GM12878 (cell line): ENCODE data around the gene PI4KB. TPM values are rescaled to one million over a fixed set of nuclear protein-coding genes. Genes with fewer than 3 reads are reported as not detected.

Source experiments
- ATAC-seq: fragments of 200-7000 bp; cut with Tn5 transposase; 3 replicates; pipeline ENCODE4 v1.9.1; 2020; ENCODE audit warnings: mild to moderate bottlenecking, moderate library complexity
- BruUV-seq: library from RNA; stranded (reverse); fragments of 400-500 nt; replicated peaks from 2 replicates; lab custom pipeline; 2021; lab: Mats Ljungman, UMichigan
- CTCF ChIA-PET: fragments of 300-600 bp; sonication (Branson Sonifier 250); formaldehyde crosslinking; extraction: SDS; loops from one replicate; lab custom pipeline; 2021; ENCODE audit warnings: inconsistent platforms; lab: Yijun Ruan, JAX
- POLR2A ChIA-PET: fragments of 350-600 bp; formaldehyde crosslinking; extraction: SDS; loops from one replicate; lab custom pipeline; 2021; ENCODE audit warnings: inconsistent platforms; lab: Charles Lee
- RAD21 ChIA-PET: fragments of 300-600 bp; sonication (Branson Sonifier 250); formaldehyde crosslinking; loops from one replicate; lab custom pipeline; 2023; ENCODE audit warnings: antibody characterized with exemption; ENCODE audit not compliant: unreplicated experiment; lab: Charles Lee
- SMC1A ChIA-PET: fragments of 300-600 bp; sonication (Branson Sonifier 250); formaldehyde crosslinking; loops from one replicate; lab custom pipeline; 2023; ENCODE audit not compliant: unreplicated experiment, uncharacterized antibody; lab: Charles Lee
- DNase-seq: peaks from one replicate; pipeline ENCODE4 v3.0.0-alpha.2; 2011; ENCODE audit warnings: low read depth, low spot score
- FAIRE-seq: peaks from 3 replicates; lab custom pipeline; 2011; peaks lifted over from hg19 to GRCh38; lab: Jason Lieb, UNC
- H2AFZ ChIP-seq: 2 replicates; pipeline ENCODE4 v1.6.0; 2011; ENCODE audit warnings: low read depth, low read length, control low read depth; ENCODE audit not compliant: control insufficient read depth
- H3K27ac ChIP-seq: 2 replicates; pipeline ENCODE4 v1.5.1; 2011; ENCODE audit warnings: control low read depth; ENCODE audit not compliant: control insufficient read depth, insufficient read depth
- H3K27me3 ChIP-seq, 2 experiments: replicated peaks in 1 of 2; 2 replicates each; pipeline versions ENCODE4 v1.6.0 to v1.6.1; 2011; ENCODE audit warnings: low read length in 1 of 2; ENCODE audit not compliant: control insufficient read depth in 2 of 2, insufficient read depth in 2 of 2
- H3K36me3 ChIP-seq, 2 experiments: 2 replicates each; pipeline ENCODE4 v1.5.1; 2011; ENCODE audit warnings: low read length in 1 of 2; ENCODE audit not compliant: control insufficient read depth in 2 of 2, insufficient read depth in 2 of 2
- H3K4me1 ChIP-seq: 2 replicates; pipeline ENCODE4 v1.6.1; 2011; ENCODE audit warnings: mild to moderate bottlenecking, low read length, moderate library complexity, mixed read lengths; ENCODE audit not compliant: control insufficient read depth, insufficient read depth
- H3K4me2 ChIP-seq: 2 replicates; pipeline ENCODE4 v1.6.0; 2011; ENCODE audit warnings: control low read depth; ENCODE audit not compliant: control insufficient read depth, insufficient read depth
- H3K4me3 ChIP-seq: fragments of 200-600 bp; sonication (generic); 2 replicates; pipeline ENCODE4 v1.5.1; 2016
- H3K79me2 ChIP-seq: 2 replicates; pipeline ENCODE4 v1.6.0; 2011; ENCODE audit warnings: low read length; ENCODE audit not compliant: control insufficient read depth, insufficient read depth
- H3K9ac ChIP-seq: 2 replicates; pipeline ENCODE4 v1.8.0; 2011; ENCODE audit warnings: low read length, control low read depth, mixed read lengths; ENCODE audit not compliant: control insufficient read depth, insufficient read depth
- H3K9me3 ChIP-seq: replicated peaks from 3 replicates; pipeline ENCODE4 v1.5.1; 2011; ENCODE audit warnings: mild to moderate bottlenecking, low read length; ENCODE audit not compliant: control insufficient read depth, insufficient read depth
- H4K20me1 ChIP-seq: 2 replicates; pipeline ENCODE4 v1.6.0; 2011; ENCODE audit not compliant: control insufficient read depth, insufficient read depth
- EGR1 ChIP-seq, 2 experiments: IDR thresholded peaks; 1 replicate in 1 of 2; 2 replicates in 1 of 2; pipeline ENCODE4 v1.6.1; 2011 to 2012; ENCODE audit warnings: low read depth in 2 of 2, low read length in 2 of 2, borderline replicate concordance in 1 of 2, mild to moderate bottlenecking in 1 of 2, moderate library complexity in 1 of 2
- JUNB ChIP-seq: IDR thresholded peaks from 2 replicates; pipeline ENCODE4 v1.6.1; 2016; ENCODE audit warnings: antibody characterized with exemption, mild to moderate bottlenecking
- JUND ChIP-seq: IDR thresholded peaks from 2 replicates; pipeline ENCODE4 v1.6.1; 2012; ENCODE audit warnings: low read depth, mild to moderate bottlenecking, low read length, improper control_type of control experiment, moderate library complexity
- NR2C1 ChIP-seq: fragments of 450-650 bp; IDR thresholded peaks from 2 replicates; pipeline ENCODE4 v1.6.1; 2017; ENCODE audit warnings: antibody characterized with exemption, mild to moderate bottlenecking, moderate library complexity
- NRF1 ChIP-seq: conservative IDR thresholded peaks from 2 replicates; pipeline ENCODE4 v1.6.1; 2011; ENCODE audit warnings: mild to moderate bottlenecking, low read depth, low read length, improper control_type of control experiment
- PAX5 ChIP-seq: IDR thresholded peaks from 2 replicates; pipeline ENCODE4 v1.6.1; 2011; ENCODE audit warnings: low read depth, low read length, borderline replicate concordance
- PAX8 ChIP-seq: fragments of 450-650 bp; IDR thresholded peaks from 2 replicates; pipeline ENCODE4 v1.6.1; 2017; ENCODE audit warnings: mild to moderate bottlenecking, moderate library complexity
- POLR2A ChIP-seq: IDR thresholded peaks from 2 replicates; pipeline ENCODE4 v1.6.1; 2011; ENCODE audit warnings: low read depth, mild to moderate bottlenecking, low read length
- POLR2AphosphoS2 ChIP-seq: IDR thresholded peaks from 2 replicates; pipeline ENCODE4 v1.6.1; 2011; ENCODE audit warnings: low read depth, mild to moderate bottlenecking, low read length, improper control_type of control experiment, moderate library complexity
- SIN3A ChIP-seq: IDR thresholded peaks from 2 replicates; pipeline ENCODE4 v1.6.1; 2012; ENCODE audit warnings: low read depth, low read length, improper control_type of control experiment
- SUPT20H ChIP-seq: IDR thresholded peaks from 2 replicates; pipeline ENCODE4 v1.6.1; 2011; ENCODE audit warnings: low read depth, mild to moderate bottlenecking, low read length, moderate library complexity, borderline replicate concordance; ENCODE audit not compliant: control insufficient read depth
- WGBS: methylation state at CpG from one replicate; pipeline ENCODE4 v1.1.6; 2016; ENCODE audit warnings: low lambda C conversion rate; ENCODE audit not compliant: insufficient replicate concordance, insufficient coverage; ENCODE audit errors: missing lambda C conversion rate; 5-methylcytosine and 5-hydroxymethylcytosine counted together
- in situ Hi-C: fragments of 300-500 bp; cut with MboI; formaldehyde crosslinking; loops from 9 replicates; pipeline ENCODE4 v1.14.3; 2018; ENCODE audit warnings: mixed read lengths
- intact Hi-C: fragments of 100-400 bp; cut with micrococcal nuclease; formaldehyde crosslinking; loops from one replicate; pipeline ENCODE4 v1.14.2; 2022; ENCODE audit not compliant: unreplicated experiment
- polyA plus RNA-seq, 11 experiments: library from polyadenylated mRNA; depleted of rRNA in 4 of 11; unstranded in 6 of 11; stranded (reverse) in 5 of 11; fragments of >200 nt; fragmentation: Nextera tagmentation in 4 of 11; fragmentation: Illumina TruSeq in 1 of 11; extraction: Ambion mirVana in 4 of 11; extraction: Trizol in 1 of 11; gene quantifications; 1 replicate in 1 of 11; 2 replicates in 10 of 11; pipeline versions ENCODE4 v1.2.1 to v1.2.3, GENCODE V29; 2011 to 2016; ENCODE audit warnings: inconsistent platforms in 2 of 11, missing spikeins in 2 of 11, low read depth in 1 of 11
- total RNA-seq, 4 experiments: library from RNA; depleted of rRNA in 3 of 4; stranded (reverse); fragments of >200 nt in 3 of 4; fragmentation: Illumina TruSeq in 1 of 4; extraction: Trizol in 1 of 4; gene quantifications; 2 replicates each; pipeline versions ENCODE4 v1.2.1 to v1.2.3, GENCODE V29; 2013 to 2021
- TF ChIP-seq, protein P1 (sequence below): IDR thresholded peaks from 2 replicates; pipeline ENCODE4 v1.6.1; 2011; ENCODE audit warnings: mild to moderate bottlenecking, low read depth, low read length, moderate library complexity; ENCODE audit not compliant: insufficient replicate concordance
- TF ChIP-seq, protein P2 (sequence below): fragments of 450-650 bp; IDR thresholded peaks from 2 replicates; pipeline ENCODE4 v1.6.1; 2017; ENCODE audit warnings: mild to moderate bottlenecking, low read depth, inconsistent platforms; ENCODE audit not compliant: poor library complexity, severe bottlenecking
- TF ChIP-seq, protein P3 (sequence below): IDR thresholded peaks from 2 replicates; pipeline ENCODE4 v1.6.1; 2012; ENCODE audit warnings: low read length, inconsistent platforms

The PI4KB gene
- total and polyA plus RNA-seq, 10 of the 15 experiments (the other 5 are each of a cell fraction or from before 2014, with no cell fraction given), result 3.3 to 88.3 (median 51.7) TPM

DNA sequence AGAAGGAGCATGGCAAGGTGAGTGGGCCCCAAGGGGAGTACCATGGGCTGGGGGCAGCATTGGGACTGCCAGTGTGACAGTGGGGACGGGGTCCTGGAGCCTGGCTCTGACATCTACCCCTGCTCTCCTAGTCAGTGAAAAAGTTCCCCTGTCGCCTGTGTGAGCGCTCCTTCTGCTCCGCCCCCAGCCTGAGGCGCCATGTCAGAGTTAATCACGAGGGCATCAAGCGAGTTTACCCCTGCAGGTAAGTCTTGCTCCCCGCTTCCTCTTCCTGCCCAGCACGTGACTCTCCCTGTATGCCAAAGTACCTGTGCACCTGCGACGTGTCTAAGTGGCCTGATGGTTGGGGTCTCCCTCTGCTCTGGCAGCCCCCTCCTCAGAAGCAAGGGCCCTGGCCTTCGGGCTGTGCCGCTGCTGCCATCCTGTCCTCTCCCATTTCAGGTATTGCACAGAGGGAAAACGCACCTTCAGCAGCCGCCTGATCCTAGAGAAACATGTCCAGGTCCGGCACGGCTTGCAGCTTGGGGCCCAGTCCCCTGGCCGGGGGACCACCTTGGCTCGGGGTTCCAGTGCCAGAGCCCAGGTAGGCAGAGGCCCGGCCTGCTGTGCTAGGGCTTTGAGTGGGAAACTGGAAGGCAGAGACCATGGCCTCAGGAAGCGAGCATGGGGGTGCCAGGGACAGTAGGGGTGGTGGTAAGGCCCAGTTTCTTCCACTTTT is 37.1 kb downstream of the PI4KB start (continued):
- TF ChIP-seq JUND (no peak), POLR2A (peak; percentile 6; the same call in 1 of the 2 replicates), SUPT20H (no peak), PAX5 (no peak), SIN3A (no peak)

DNA sequence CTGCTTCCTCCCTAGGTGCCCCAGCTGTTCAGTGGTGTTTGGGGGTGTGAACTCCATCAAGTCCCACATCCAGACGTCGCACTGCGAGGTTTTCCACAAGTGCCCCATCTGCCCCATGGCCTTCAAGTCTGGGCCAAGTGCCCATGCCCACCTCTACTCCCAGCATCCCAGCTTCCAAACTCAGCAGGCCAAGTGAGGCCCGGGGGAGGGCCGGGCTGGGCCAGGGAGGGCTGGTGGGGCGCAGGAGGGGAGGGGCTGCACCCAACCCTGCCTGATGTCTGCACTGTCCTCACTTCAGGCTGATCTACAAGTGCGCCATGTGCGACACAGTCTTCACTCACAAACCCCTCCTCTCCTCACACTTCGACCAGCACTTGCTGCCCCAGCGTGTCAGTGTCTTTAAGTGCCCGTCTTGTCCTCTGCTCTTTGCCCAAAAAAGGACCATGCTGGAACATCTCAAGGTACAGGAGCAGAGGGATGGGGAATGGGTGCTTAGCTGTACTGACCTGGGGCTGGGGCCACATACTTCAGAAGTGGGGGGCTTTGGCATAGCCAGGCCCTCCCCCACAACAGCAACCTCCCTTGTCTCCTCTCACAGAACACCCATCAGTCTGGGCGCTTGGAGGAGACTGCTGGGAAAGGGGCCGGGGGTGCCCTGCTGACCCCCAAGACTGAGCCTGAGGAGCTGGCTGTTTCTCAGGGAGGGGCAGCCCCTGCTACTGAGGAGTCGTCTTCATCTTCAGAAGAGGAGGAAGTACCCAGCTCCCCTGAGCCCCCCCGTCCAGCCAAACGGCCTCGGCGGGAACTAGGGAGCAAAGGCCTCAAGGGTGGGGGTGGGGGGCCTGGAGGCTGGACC is 37.9 kb downstream of the PI4KB start:
- intact Hi-C loops, result no loop called here
- no TSS peak for BruUV-seq
- Histone ChIP-seq H3K4me3 (no peak overlapping the region), H3K9me3 (no peaks in the 10 kb centered on the region), H2AFZ (no peak overlapping the region), H3K27ac (no peak overlapping the region), H3K4me2 (no peak overlapping the region), H3K27me3 (no peaks in the 10 kb centered on the region), H3K79me2 (peaks cover 9% of the 10 kb centered on the region), H4K20me1 (no peaks in the 10 kb centered on the region), H3K9ac (no peak overlapping the region), H3K4me1 (peaks cover 2% of the 10 kb centered on the region), H3K36me3 (peaks cover 26 to 54% of the 10 kb centered on the region in 2 experiments)
- DNase-seq, result no peak
- TF ChIP-seq NRF1 (no peak), NR2C1 (no peak), PAX8 (no peak), POLR2A (peak; percentile 55; the same call in 1 of the 2 replicates), EGR1 (IDR thresholded peaks at IDR 0.05; ENCODE audit: borderline replicate concordance in 1 of 2, low read depth in 2 of 2, low read length in 2 of 2) (no peak), JUNB (no peak), POLR2AphosphoS2 (peak; percentile 58; the same call in 1 of the 2 replicates)
- TF ChIP-seq, protein P1, sequence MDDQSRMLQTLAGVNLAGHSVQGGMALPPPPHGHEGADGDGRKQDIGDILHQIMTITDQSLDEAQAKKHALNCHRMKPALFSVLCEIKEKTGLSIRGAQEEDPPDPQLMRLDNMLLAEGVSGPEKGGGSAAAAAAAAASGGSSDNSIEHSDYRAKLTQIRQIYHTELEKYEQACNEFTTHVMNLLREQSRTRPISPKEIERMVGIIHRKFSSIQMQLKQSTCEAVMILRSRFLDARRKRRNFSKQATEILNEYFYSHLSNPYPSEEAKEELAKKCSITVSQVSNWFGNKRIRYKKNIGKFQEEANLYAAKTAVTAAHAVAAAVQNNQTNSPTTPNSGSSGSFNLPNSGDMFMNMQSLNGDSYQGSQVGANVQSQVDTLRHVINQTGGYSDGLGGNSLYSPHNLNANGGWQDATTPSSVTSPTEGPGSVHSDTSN, result no peak
- TF ChIP-seq, protein P2, sequence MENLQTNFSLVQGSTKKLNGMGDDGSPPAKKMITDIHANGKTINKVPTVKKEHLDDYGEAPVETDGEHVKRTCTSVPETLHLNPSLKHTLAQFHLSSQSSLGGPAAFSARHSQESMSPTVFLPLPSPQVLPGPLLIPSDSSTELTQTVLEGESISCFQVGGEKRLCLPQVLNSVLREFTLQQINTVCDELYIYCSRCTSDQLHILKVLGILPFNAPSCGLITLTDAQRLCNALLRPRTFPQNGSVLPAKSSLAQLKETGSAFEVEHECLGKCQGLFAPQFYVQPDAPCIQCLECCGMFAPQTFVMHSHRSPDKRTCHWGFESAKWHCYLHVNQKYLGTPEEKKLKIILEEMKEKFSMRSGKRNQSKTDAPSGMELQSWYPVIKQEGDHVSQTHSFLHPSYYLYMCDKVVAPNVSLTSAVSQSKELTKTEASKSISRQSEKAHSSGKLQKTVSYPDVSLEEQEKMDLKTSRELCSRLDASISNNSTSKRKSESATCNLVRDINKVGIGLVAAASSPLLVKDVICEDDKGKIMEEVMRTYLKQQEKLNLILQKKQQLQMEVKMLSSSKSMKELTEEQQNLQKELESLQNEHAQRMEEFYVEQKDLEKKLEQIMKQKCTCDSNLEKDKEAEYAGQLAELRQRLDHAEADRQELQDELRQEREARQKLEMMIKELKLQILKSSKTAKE, result no peak
- TF ChIP-seq, protein P3, sequence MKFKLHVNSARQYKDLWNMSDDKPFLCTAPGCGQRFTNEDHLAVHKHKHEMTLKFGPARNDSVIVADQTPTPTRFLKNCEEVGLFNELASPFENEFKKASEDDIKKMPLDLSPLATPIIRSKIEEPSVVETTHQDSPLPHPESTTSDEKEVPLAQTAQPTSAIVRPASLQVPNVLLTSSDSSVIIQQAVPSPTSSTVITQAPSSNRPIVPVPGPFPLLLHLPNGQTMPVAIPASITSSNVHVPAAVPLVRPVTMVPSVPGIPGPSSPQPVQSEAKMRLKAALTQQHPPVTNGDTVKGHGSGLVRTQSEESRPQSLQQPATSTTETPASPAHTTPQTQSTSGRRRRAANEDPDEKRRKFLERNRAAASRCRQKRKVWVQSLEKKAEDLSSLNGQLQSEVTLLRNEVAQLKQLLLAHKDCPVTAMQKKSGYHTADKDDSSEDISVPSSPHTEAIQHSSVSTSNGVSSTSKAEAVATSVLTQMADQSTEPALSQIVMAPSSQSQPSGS, result no peak
- ATAC-seq, result 0 out of 3 replicates have a peak, but pooled peaks have one; percentile 4
- CTCF ChIA-PET, result interaction anchor here (0.9 to 1.1 kb wide), 2 partner anchors 12 to 52 kb away, joined by 3 read pairs; no protein-coding TSS in a partner anchor
- SMC1A ChIA-PET, result interaction anchor here (0.7 kb wide), 1 partner anchor 308 kb away, joined by 3 read pairs; no protein-coding TSS in a partner anchor
- POLR2A ChIA-PET, result no interaction called here
- WGBS, result 94% methylated on average over 18 of the region's 18 CpGs
- in situ Hi-C loops, result no loop called here
- no peak for FAIRE-seq
- RAD21 ChIA-PET, result no interaction called here
